HG03469 (cell line): ENCODE results near the gene UNC5B.

Experiments used
- ATAC-seq: cut with Tn5 transposase; IDR thresholded peaks from one replicate; pipeline ENCODE4 v1.9.1; 2021; ENCODE audit warnings: mild to moderate bottlenecking, moderate library complexity, moderate number of reproducible peaks; ENCODE audit not compliant: unreplicated experiment

UNC5B gene

DNA sequence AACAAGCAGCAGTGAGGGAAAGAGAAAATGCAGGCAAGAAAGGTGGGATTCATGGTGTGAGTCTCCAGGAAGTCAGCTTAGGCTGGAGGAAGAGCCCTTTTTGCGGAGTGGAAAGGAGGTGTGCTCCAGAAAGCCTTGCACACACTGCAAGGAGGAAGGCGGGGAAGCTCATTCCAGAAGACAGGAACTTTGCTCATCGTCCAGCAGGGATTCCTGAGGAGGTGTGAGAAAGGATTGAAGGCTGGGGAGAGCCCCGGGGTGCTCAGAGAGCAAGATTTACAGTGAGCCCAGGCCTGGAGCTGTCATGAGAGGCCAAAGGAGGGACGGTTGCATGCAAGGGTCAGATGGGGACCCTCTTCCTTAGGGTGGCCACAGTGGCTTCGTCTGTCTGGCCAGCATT is 124.3 kb downstream of the UNC5B start:
- ATAC-seq = no peak

DNA sequence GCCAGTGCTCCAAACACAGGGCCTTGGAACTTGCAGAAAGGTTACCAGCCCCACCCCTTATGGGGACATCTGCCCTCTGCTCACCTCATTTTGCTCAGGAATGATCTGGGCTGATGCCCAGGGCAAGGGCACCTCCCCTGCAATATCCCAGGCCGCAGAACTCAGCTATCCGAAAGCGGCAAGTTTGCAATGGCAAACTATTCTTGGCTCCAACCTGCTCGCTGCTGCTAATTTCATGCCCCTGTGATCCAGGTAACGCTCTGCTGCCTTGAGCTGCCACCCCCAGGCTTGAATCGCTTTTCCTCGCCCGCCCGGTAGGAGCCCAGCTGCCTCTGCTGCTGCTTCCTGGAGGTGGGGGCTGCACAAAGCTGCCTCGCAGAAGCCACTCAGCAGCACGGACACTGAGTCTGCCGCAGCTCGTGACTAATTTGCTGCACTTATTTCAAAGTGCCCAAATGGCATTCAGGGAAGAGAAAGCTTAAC is 124.9 kb downstream of the UNC5B start:
- no peak for ATAC-seq

DNA sequence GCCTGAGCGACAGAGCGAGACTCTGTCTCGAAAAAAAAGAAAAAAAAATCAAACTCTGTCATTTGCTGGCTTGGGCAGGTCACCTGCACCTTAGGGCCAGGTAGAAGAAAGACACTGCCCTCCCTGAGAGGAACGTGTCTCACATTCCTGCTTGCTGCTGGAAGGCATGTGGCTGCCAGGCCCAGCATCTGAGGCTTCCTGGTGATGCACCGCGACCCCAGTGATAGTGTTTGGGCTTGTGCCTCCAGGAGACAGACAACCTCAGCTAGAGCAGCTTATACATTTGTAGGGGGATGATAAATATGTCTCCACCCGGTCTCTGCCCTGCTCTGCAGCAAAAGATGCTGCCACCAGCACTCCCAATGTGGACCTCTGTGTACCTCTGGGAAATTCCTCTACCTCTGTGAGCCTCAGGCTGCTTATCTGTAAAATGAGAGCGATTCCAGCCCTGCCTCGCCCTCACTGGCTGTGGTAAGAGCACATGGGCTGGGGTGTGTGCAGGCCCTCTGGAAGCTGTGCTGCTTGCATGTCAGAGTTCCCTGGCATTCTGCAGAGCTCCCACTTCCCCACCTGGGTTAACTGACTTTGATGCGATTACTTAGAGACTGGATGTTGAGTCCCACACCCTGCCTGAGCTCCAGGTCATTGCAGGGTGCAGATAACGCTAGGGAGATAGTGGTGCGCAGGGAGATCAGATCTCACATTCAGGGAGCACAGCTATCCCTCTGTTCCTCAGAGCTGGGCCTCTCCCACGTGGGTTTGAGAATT is 126.5 kb downstream of the UNC5B start:
- no peak for ATAC-seq

DNA sequence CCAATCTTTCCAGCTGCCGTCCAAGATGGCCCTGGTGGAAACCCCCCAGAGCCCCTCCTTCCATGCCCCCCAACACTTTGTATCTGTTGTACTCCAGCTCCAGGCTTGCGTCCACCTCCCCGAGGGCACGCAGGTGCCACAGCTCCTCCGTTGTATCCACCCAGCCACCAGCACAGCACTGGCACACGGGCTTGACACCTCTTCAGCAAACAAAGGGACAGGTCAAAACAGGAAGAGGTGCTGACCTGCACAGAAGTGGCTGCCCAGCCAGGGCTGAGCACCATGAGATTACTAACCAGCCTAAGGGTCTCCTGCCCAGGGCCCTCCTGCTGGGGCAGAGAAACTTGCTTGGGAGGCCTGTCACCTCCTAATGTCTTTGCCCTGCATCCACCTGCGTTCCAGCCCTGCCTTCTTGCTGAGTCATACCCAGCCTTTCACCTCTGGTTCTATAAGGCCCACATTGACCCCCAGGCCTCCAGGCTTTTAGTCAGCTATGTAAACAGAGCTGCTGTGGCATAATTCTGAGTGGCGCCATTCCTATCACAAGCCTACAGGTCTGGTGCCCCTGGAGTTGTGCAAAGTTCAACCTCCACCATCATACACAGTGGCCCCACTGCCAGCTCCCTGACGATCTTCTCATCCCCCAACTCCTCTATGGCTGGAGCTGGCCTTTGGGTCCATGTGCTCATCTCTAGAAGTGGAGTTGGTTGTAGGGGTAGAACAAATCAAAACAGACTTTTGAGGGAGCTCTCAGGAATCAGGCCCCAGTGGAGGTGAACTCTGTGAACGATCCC is 127.6 kb downstream of the UNC5B start:
- no peak for ATAC-seq

DNA sequence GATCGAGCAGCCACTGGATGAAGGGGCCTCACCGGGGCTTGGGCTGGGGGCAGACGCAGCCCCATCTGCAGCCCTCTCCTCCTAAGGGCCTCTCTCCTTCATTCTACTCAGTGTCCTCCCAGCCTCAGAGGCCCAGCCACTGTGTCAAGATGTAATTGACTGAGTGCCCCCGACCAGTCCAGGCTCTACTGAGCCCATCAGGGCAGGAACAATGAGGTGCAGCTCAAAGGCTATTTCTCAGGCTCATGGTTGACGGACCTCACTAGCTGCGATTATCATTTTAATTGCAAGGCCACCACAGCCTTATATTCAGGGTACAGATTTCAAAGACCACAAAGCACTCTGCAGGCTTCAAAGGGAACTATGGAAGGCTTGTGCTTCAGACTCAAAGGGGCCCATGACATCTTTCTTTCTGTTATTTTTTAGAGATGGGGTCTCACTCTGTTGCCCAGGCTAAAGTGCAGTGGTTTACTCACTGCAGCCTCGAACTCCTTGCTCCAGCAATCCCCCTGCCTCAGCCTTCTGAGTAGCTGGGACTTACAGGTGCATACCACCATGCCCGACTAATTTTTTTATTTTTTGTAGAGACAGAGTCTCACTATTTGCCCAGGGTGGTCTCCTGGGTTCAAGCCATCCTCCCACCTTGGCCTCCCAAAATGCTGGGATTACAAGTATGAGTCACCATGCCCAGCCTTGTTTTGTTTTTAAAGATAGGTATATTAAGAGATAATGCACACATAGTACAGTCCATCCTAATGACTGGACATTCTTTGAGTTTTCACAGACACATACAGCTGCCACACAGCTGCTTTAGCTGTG is 130.4 kb downstream of the UNC5B start:
- no peak for ATAC-seq

DNA sequence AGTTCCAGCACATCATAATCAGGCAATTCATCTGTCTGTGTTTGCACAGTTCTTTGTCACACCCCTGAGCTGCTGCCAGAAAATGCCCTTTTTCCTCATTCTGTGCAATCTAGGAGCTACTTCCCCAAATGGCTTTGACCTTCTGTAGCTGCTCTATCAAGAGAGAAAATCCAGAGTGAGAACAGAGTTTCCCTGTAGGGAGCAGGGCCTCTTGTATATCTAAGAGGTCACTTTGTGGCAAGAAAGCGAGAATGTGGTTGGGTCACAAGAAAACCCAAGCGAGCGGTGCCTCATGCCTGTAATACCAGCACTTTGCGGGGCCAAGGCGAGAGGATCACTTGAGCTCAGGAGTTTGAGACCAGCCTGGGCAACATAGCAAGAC is 131.0 kb downstream of the UNC5B start:
- ATAC-seq = no peak

DNA sequence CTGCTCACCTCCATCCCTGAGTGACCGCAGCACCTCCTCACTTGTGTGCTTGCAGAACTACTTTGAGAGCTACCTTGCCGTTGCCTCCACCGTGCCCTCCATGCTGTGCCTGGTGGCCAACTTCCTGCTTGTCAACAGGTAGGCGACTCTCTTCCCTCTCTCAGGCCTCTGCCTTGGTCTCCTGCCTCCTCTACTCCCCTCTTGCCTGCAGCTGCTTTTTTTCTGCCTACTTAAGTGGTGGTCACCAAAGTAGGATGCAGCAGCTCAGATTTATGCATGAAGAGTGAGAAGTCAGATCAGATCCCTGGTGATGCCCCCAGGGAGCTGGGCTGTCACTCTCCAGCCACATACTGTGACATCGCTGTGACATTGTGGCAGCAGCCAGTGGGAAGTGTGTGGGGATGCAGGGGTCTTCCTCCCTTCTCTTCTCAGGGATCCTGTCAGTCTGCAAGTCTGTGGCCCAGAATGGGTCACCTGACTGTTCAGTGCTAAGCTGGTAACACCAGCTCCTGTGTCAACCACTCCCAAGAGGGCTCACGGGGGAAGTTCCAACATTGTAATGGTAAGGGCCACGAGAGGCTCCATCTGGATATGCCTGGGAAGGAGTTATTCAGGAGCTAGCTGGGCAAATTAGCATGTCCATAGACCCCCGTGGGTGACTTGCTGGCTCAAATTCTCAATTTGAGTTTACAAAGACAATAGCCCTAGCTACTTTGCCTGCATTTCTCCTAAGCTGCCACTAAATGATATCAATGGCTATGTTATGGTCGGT is 132.0 kb downstream of the UNC5B start:
- ATAC-seq = no peak

DNA sequence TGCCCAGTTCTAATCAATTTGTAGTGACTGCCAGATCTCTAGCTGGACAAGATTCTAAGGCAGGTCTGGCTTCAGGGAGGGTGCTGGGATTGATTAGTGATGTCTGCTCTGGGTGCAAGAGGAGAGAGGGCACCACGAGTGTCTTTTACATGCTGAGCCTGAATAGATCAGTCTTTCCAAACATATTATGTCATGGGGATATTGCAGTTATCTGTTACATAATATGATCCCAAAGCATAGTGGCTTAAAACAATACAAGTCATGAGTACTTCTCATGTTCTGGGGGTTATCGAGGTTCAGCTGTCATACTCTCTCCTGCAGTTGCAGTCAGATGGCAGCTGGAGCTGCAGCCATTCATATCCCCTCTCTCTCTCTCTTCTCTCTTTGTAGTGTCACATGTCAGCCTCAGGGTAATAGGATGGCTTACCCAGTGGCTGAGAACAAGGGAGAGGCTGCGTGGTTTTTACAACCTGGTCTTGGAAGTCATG is 132.7 kb downstream of the UNC5B start:
- no peak for ATAC-seq

DNA sequence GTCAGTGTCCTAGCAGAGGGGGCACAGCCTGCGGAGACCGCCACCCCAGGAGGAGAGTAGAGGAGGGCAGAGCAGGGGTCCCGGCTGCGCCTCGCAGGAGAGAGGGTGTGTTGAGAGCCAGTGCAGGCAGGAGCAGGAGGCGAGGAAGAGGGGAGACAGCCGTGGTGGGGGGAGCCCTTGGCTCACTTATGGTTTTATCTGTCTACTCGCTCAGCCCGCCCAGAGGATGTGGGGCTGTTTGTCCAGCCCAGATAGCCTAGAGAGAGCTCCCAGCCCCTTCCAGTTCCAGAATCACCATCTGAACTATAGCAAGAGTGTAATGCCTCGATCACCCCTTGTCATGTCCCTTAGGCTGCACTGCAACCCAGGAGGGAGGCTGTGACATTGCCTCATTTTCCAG is 133.3 kb downstream of the UNC5B start:
- ATAC-seq = no peak

DNA sequence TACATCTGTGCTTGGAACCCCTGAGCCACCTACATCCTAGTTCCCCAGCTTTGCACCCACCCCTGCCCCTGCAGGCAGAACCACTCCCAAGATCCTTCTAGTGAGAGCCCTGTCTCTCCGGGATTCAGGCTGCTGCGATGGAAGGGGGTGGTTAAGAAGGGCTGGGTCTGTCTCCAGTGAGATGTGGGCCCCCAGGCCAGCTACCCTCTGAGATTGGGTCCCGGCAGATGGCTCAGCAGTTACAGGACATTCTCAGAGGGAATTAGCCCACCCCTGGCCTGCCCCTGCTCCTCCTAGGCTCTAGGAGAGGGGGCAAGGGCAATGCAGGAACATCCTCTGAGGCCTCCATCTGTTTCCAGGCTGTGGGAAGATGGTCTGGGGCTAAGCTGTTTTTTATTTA is 134.4 kb downstream of the UNC5B start:
- ATAC-seq = no peak

DNA sequence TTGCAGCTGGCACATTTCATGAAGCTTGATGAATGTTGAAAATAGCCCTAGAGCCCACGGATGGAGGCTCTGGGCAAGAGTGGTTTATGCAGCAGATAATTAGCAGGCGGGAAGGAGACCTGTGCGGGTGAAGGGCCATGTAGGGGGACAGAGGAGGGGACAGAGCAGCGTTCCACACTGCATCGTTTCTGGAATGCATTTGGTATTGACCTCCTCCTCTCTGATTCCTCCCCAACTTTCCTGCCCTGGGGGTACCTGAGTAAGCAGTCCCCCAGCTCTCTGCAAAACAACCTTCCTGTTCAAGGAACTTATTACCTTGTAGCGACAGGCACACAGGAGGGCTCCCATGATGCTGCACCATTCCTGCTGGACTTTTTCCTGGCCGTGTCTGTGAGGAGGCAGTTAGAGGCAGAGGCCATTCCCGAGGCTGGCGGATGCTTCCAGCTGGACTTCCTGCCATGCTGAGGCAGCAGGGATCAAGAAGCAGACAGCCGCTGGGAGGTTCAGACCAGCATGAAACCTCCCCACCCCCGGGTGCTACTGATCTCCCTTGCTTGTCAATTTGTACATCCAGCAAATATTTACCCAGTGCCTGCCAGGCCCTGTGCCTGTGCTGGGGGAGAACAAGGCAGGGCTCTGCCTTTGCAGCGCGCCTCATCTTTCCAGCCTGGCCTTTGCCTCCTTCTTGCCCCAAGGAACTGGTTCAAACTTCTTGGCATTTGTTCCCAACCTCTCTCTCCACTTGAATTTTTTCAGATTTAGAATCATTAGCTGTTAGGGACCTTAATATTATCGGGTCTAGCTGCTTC is 135.4 kb downstream of the UNC5B start:
- no peak for ATAC-seq

DNA sequence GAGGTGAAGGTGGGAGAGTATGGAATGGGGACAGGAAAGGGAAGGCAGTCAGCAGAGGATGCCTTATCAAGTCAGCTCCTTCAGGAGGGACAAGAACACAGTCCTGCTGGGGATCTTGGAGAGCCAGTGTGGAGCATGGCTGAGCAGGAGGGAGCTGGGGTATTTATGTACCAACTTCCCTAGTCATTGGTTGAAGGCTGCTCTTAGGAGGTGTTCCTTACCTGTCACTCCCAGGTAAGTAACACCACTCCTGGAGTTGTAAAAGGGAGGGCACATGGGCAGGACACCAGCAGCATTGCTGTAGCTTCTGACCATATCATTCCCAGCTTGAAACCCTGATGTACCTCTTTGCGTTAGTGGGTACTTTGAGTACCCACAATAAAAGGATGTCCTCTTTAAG is 136.5 kb downstream of the UNC5B start:
- ATAC-seq = no peak

DNA sequence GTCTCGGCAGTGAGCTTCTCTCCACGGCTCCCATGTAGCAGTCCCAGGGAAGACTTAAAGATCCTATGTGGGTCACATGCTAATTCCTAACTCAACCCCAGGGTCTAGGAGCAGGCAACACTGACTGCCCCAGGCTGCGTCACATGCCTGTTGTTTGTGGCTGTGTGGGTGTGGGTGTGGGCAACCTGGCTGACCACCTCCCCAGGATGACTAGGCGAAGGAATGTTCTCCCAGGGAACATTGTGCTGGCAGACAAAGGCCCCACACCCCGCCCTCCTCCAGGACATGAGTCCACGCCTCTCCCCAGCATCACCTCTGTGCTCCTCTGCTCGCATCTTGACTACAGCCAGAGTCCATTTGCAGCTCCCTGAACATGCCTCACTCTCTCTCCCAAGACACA is 137.0 kb downstream of the UNC5B start:
- no peak for ATAC-seq

DNA sequence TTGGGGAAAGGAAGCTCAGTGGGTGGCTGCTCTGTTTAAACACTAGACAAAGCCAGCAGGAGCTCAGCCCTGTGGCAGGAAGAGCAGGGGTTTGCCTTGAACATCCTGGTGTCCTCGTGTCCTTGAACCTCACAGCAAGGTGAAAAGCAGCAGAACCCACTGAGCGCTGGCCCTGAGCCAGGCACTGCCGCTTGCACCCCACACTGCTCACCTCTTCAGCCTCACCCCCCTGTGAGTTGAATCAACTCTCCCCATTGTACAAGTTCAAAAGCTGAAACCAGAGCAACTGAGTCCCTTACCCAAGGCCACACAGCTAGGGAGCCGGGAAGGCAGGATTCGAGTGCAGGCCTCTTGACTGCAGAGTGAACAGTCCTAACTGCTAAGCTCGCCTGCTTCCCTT is 138.7 kb downstream of the UNC5B start:
- ATAC-seq = no peak

DNA sequence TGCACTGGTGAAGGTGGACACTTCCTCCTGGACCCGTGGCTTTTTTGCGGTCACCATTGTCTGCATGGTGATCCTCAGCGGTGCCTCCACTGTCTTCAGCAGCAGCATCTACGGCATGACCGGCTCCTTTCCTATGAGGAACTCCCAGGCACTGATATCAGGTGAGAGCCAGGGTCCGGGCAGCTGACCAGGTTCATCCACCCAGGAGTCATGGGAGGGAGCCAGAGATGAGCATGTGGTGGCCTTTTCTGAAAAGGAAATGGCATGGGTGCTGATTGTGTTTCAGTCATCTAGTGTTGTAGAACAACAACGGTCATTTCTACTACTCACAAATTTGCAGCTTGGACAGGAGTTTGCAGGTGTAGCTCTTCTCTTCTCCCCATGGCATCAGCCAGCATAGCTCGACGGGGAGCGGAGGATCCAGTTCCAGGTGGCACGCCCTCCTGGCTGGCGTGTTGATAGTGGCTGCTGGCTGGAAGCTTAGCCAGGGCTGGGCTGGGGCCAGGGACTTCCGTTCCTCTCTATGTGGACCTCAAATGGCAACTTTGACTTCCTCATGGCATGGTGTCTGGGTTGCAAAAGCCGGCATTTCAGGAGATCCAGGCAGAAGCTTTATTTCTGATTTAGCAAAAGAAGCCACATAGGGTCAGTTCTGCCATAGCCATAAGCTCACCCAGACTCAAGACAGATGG is 139.4 kb downstream of the UNC5B start:
- no peak for ATAC-seq
